Measurements from ENCODE around the gene CIC. TPM values are rescaled to one million over a fixed set of nuclear protein-coding genes. Genes with fewer than 3 reads are reported as not detected.

The CIC gene
- total and polyA plus RNA-seq, 9 of the 15 experiments (the other 6 are each of a cell fraction or from before 2014, with no cell fraction given), result 0.07 to 44.7 (median 8.6) TPM

- TF ChIP-seq FOXP4 (CRISPR knock-in tag; IDR thresholded peaks at IDR 0.05; ENCODE audit: borderline replicate concordance) (0 out of 2 replicates have a peak, but pooled peaks have one; percentile 19), E2F6 (IDR thresholded peaks at IDR 0.05; ENCODE audit: borderline replicate concordance in 1 of 2, extremely low read depth in 1 of 2, insufficient read depth in 1 of 2, insufficient read length in 1 of 2, low read depth in 1 of 2, low read length in 1 of 2, poor library complexity in 1 of 2, severe bottlenecking in 1 of 2) (peak in 1 of 2 experiments; percentile 35), MEIS2 (IDR thresholded peaks at IDR 0.05; ENCODE audit: partially characterized antibody) (no peak), EP400 (IDR thresholded peaks at IDR 0.05) (peak; percentile 25; the same call in 1 of the 2 replicates), CREBBP (IDR thresholded peaks at IDR 0.05; ENCODE audit: low read depth, low read length) (no peak), MECOM (CRISPR knock-in tag; IDR thresholded peaks at IDR 0.05) (no peak), ZNF668 (CRISPR knock-in tag; IDR thresholded peaks at IDR 0.05) (no peak), RBM17 (IDR thresholded peaks at IDR 0.05; ENCODE audit: borderline replicate concordance, low read depth, low read length) (no peak), GATAD2B (IDR thresholded peaks at IDR 0.05; ENCODE audit: borderline replicate concordance) (no peak), UBTF (IDR thresholded peaks at IDR 0.05; ENCODE audit: borderline replicate concordance in 1 of 2, low read depth in 2 of 2, low read length in 2 of 2) (no peak), TEAD4 (IDR thresholded peaks at IDR 0.05; ENCODE audit: low read length) (0 out of 2 replicates have a peak, but pooled peaks have one; percentile 16), TEAD4 (CRISPR knock-in tag; IDR thresholded peaks at IDR 0.05; ENCODE audit: borderline replicate concordance) (no peak), NFYB (IDR thresholded peaks at IDR 0.05; ENCODE audit: extremely low read depth, insufficient read length) (no peak), POLR2AphosphoS5 (IDR thresholded peaks at IDR 0.05; ENCODE audit: control insufficient read depth, insufficient read depth, low read depth, low read length) (no peak), ZNF3 (CRISPR knock-in tag; IDR thresholded peaks at IDR 0.05) (no peak), TFE3 (CRISPR knock-in tag; IDR thresholded peaks at IDR 0.05) (no peak), PHB (CRISPR knock-in tag; IDR thresholded peaks at IDR 0.05) (no peak), CTCF (IDR thresholded peaks at IDR 0.05 in 2 of 3, conservative IDR thresholded peaks at IDR 0.05 in 1 of 3; ENCODE audit: insufficient read depth in 2 of 3, low read depth in 1 of 3, low read length in 3 of 3) (peak; percentile 22 to 32 (median 24); a peak in 3 of 6 replicates)
Observed at GRCh38 chr19:42229301-42229854, 39.7 kb upstream of the CIC start (continued).
